ENCODE measurements around the gene BLM. TPM values are rescaled to one million over a fixed set of nuclear protein-coding genes. Genes with fewer than 3 reads are reported as not detected.

The BLM gene
- total and polyA plus RNA-seq, 2 of the 8 experiments (the other 6 are each of a cell fraction or from before 2014, with no cell fraction given) = 15.2 to 46.7 TPM

GRCh38 chr15:90691982-90692773 lies 25.0 kb upstream of the BLM start:
- FAIRE-seq = no peak
- Histone ChIP-seq H3K4me1 (replicated peaks in 1 of 4; ENCODE audit: control insufficient read depth in 3 of 4, insufficient read depth in 4 of 4, low read length in 3 of 4) (no peaks in the 10 kb centered on the region), H3K9me3 (ENCODE audit: insufficient read depth in 2 of 2, low read depth in 1 of 2, low read length in 1 of 2) (0 out of 4 replicates have a peak, but pooled peaks cover 0 to 2% of the 10 kb centered on the region in 2 experiments), H2BK15ac (ENCODE audit: low read length) (no peak overlapping the region), H3K4ac (replicated peaks; ENCODE audit: insufficient read length, low read depth, low read length) (no peak overlapping the region), H2AFZ (ENCODE audit: low read length) (no peak overlapping the region), H4K8ac (ENCODE audit: extremely low read depth, insufficient read depth, low read length) (no peak overlapping the region), H3K79me2 (ENCODE audit: control insufficient read depth in 1 of 2, insufficient read depth in 2 of 2, low read length in 2 of 2) (no peaks in the 10 kb centered on the region), H2AK5ac (ENCODE audit: low read depth, low read length) (no peak overlapping the region), H3K23me2 (ENCODE audit: low read depth, low read length) (no peaks in the 10 kb centered on the region), H3K18ac (ENCODE audit: extremely low read depth, low read length) (no peak overlapping the region), H3K4me3 (ENCODE audit: extremely low read depth in 1 of 4, insufficient read depth in 2 of 4, low read depth in 3 of 4, low read length in 4 of 4) (no peak overlapping the region), H2BK120ac (replicated peaks; ENCODE audit: low read depth, low read length) (no peak overlapping the region), H3K23ac (ENCODE audit: insufficient read length) (no peak overlapping the region), H3K27ac (ENCODE audit: low read depth, low read length) (no peak overlapping the region), H2BK20ac (ENCODE audit: low read length) (no peak overlapping the region), H2BK5ac (ENCODE audit: low read depth, low read length) (no peak overlapping the region), H3K14ac (ENCODE audit: insufficient read length) (no peak overlapping the region), H3K79me1 (ENCODE audit: low read depth, low read length) (no peaks in the 10 kb centered on the region), H3K36me3 (ENCODE audit: control insufficient read depth in 2 of 4, insufficient read depth in 4 of 4, low read length in 3 of 4) (no peaks in the 10 kb centered on the region), H4K5ac (ENCODE audit: insufficient read length, low read depth, low read length) (no peak overlapping the region), H4K91ac (replicated peaks; ENCODE audit: insufficient read length, low read length) (no peak overlapping the region), H4K20me1 (replicated peaks in 1 of 2; ENCODE audit: control insufficient read depth in 1 of 2, insufficient read depth in 2 of 2, low read length in 2 of 2) (no peaks in the 10 kb centered on the region), H3K4me2 (ENCODE audit: insufficient read depth in 1 of 2, low read depth in 2 of 2, low read length in 2 of 2) (no peak overlapping the region), H2BK12ac (ENCODE audit: low read depth, low read length) (no peak overlapping the region), H3K27me3 (replicated peaks in 1 of 4; ENCODE audit: control insufficient read depth in 3 of 4, extremely low read depth in 1 of 4, insufficient read depth in 3 of 4, low read length in 3 of 4) (no peaks in the 10 kb centered on the region), H3K9ac (replicated peaks in 1 of 4; ENCODE audit: extremely low read depth in 1 of 4, low read depth in 3 of 4, low read length in 3 of 4) (peak overlapping the region in 1 of 4 experiments; percentile 27; a peak in 1 of 7 replicates), H3K56ac (replicated peaks; ENCODE audit: insufficient read length, low read depth, low read length) (no peak overlapping the region)
- CTCF ChIA-PET (ENCODE audit: partially characterized antibody) = interaction anchor here (0.6 to 1.4 kb wide), 6 partner anchors 10 to 471 kb away, joined by 3 to 5 read pairs (median 3); no protein-coding TSS in a partner anchor
- TF ChIP-seq SRF (IDR thresholded peaks at IDR 0.05; ENCODE audit: low read depth, low read length) = no peak
- 86% methylated on average over 4 of the region's 4 CpGs; no CpG with 5 or more reads in 1 of the 2 experiments for WGBS, 2 experiments (ENCODE audit: extremely low coverage in 1 of 2, insufficient coverage in 1 of 2, insufficient read length in 1 of 2, insufficient replicate concordance in 2 of 2, low coverage in 1 of 2, low lambda C conversion rate in 2 of 2, missing lambda C conversion rate in 1 of 2)
- no peak for DNase-seq (ENCODE audit: low read depth in 1 of 2, low spot score in 2 of 2)
- POLR2A ChIA-PET (ENCODE audit: partially characterized antibody) = no interaction called here

Data from H1 (cell line).